ENCODE results near the gene ABCA12.
"Not testable (repeated sequence)": the region's sequence is repeated elsewhere in the genome, so short reads cannot be mapped to it uniquely, and the experiment has no call there.

Gene ABCA12

GRCh38 chr2:215138479-215138878, at the start of gene ABCA12:
TSS of gene ABCA12 (minus strand) at chr2:215138626. CDS start at chr2:215138208, 418 bp downstream.
- DNase-seq (ENCODE audit: low read depth in 2 of 2): no peak

DNA sequence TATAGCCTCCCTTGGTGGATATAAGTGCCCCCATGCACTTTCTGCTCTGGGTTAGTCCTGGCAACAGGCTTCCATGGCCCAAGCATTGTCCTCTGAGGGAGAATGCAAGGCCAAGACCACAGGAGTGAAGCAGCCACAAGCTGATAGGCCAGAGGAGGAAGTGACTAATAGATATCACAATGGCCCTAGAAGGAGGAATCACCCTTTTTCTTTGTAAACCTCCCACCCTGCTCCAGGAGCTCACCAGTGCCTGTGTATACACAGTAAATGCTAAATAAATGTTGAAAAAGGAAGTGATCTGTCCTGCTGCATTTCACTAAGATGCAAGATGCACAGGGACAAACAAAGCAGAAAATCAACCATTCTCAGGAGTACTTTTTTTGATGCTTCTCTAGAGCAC, 49.7 kb upstream of the ABCA12 start:
- DNase-seq (ENCODE audit: low read depth in 2 of 2): no peak

DNA sequence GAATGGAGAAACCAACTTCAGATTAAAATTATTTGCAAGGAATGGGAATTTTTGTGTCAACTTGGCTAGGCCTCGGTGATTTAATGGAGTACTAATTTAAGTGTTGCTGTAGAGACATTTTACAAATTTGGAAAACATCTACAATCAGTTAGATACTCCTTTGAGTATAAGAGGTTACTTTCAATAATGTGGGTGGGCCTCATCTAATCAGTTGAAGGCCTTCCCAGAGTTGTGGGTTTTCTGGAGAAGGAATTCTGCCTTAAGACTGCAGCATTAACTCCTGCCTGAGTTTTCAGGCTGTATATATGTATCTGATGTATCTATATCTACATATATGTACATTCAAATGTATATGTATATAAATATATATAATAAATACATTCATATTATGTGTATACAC, 47.6 kb upstream of the ABCA12 start:
- DNase-seq (ENCODE audit: low read depth in 2 of 2): no peak

DNA sequence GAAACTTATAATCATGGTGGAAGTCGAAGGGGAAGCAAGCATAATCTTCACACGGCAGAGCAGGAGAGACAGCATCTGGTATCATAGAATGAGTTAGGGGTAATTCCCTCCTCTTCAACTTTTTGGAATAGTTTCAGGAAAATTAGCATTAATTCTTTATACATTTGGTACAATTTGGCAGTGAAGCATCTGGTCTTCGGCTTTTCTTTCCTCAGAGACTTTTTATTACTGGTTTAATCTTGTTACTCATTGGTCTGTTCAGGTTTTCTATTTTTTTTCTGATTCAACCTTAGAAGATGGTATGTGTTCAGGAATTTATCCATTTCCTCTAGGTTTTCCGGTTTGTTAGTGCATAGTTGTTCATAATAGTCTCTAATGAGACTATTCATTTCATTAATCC, 39.7 kb upstream of the ABCA12 start:
- DNase-seq (ENCODE audit: low read depth in 2 of 2): no peak

GRCh38 chr2:215171796-215172195, 33.4 kb upstream of the ABCA12 start:
- no peak for DNase-seq (ENCODE audit: low read depth in 2 of 2)

DNA sequence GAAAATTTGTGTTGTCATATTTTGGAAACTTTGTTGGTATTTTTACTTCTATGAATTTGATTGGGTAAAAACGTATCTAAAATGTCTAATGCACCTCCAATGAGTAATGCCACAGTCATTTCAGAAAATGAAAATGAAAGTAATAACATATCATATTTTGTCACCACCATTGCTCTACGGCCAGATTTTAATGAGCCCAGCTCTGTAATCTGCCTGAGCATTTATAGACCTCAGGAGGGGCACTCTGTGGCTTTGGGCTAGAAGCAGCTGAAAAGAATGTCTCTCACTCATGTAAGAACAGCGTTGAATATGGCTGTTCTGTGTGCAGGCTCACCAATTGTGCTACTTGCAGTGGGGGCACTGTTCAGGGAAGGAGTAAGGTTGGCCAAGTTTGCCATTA, 32.7 kb upstream of the ABCA12 start:
- DNase-seq (ENCODE audit: low read depth in 2 of 2): no peak

DNA sequence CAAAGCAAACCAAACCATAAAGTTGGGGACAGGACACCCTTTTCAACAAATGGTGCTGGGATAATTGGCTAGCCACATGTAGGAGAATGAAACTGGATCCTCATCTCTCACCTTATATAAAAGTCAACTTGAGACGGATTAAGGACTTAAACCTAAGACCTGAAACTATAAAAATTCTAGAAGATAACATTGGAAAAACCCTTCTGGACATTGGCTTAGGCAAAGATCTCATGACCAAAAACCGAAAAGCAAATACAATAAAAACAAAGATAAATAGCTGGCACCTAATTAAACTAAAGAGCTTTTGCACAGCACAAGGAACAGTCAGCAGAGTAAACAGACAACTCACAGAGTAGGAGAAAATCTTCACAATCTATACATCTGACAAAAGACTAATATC, 28.1 kb upstream of the ABCA12 start:
- DNase-seq (ENCODE audit: low read depth in 2 of 2): not testable (repeated sequence)

- not testable (repeated sequence) for DNase-seq (ENCODE audit: low read depth in 2 of 2)
Measured at GRCh38 chr2:215163319-215163718, 24.9 kb upstream of the ABCA12 start.

GRCh38 chr2:215161301-215161829, 22.9 kb upstream of the ABCA12 start:
- DNase-seq (ENCODE audit: low read depth in 2 of 2): no peak

GRCh38 chr2:215160081-215160480, 21.7 kb upstream of the ABCA12 start:
- no peak for DNase-seq (ENCODE audit: low read depth in 2 of 2)

DNA sequence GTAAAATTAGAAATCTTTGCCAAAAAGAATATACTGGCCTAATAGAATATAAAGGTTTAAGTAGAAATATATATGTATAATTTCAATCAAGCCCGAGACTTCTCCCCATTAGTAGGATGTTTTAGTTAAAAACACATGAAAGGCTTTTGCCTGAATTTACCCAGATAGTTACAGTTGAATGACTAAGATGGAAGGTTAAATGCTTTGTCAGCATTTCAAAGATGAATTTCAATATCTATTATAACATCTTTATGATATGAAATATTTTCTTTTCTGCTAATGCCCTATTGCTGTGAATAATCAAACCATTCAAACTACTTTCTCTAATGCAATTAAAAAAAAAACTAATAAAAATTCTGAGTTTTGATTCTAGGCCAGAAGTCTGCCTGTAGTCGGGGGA, 18.0 kb upstream of the ABCA12 start:
- no peak for DNase-seq (ENCODE audit: low read depth in 2 of 2)

DNA sequence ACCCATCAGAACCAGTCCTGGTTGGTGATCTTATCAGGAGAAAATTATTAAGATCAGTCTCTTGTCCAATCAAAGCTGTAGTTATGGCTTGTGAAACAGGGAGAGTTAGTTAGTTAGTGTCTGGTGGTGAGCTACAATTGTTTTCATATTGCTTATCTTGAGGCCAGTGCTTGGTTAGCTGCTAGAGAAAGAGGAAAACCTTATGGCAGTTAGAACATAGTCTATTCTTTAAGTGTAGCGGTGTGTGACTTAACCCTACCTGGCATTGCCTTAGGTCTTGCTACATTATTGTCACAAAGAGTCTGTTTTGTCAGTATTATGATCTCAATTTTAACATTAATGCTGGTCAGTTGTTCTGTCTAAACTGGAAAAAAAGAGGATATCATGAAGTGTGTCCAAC, 11.5 kb upstream of the ABCA12 start:
- no peak for DNase-seq (ENCODE audit: low read depth in 2 of 2)

- DNase-seq (ENCODE audit: low read depth in 2 of 2): no peak
Measured at GRCh38 chr2:215149486-215149885, 11.1 kb upstream of the ABCA12 start.

GRCh38 chr2:215149060-215149459, 10.6 kb upstream of the ABCA12 start:
- no peak for DNase-seq (ENCODE audit: low read depth in 2 of 2)

GRCh38 chr2:215145611-215146010, 7.2 kb upstream of the ABCA12 start:
- no peak for DNase-seq (ENCODE audit: low read depth in 2 of 2)

DNA sequence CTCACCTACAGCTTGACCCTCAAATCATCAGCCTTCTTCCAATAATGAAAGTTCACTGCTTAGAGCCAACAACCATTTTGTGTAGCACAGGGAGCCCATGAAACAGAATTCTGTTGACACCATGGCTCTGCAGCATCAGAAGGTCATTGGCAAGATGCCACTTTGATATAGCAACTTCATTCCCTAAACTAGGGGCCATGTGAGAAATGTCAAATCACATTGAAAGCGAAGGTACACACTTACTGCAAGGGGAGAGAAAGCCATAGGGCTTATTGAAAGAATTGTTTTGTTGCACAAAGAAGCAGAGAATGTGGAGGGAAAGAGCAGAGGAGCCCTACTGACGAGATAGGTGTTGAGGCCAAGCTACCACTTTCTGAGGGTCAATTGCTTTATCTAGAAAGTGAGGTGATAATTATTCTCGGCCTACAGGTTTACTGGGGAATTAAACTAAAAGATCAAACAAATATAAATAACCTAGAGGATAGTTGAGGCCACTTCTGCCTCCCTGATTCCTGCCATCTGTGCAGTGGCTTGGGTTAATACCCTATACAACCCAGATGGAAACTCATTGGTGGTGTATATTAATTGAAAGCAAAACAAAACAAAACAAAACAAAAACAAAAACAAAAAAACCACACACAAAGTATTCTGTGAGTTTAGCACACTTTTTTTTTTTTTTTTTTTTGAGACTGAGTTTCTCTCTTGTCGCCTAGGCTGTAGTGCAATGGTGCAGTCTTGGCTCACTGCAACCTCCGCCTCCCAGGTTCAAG, 5.9 kb upstream of the ABCA12 start:
- DNase-seq (ENCODE audit: low read depth in 2 of 2): no peak

GRCh38 chr2:215143458-215143857, 5.0 kb upstream of the ABCA12 start:
- DNase-seq (ENCODE audit: low read depth in 2 of 2): no peak

DNA sequence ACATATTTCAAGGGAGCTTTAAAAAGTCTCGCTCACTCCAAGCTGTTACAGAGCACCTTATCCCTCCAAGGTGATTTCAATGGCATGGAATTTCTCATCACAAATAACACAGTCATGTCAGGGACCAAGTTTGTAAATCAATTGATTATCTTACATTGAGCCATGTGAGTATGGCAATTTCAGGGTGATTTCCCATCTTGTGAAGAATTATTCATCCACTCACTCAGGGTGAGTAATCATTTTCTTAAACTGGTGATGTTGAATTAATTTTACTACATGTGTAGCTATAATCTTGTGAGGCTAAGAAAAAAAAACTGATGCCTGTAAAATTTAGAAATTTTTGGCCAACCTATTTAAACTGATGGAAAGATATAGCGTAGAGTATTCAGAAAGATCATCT, 3.3 kb upstream of the ABCA12 start:
- DNase-seq (ENCODE audit: low read depth in 2 of 2): no peak

DNA sequence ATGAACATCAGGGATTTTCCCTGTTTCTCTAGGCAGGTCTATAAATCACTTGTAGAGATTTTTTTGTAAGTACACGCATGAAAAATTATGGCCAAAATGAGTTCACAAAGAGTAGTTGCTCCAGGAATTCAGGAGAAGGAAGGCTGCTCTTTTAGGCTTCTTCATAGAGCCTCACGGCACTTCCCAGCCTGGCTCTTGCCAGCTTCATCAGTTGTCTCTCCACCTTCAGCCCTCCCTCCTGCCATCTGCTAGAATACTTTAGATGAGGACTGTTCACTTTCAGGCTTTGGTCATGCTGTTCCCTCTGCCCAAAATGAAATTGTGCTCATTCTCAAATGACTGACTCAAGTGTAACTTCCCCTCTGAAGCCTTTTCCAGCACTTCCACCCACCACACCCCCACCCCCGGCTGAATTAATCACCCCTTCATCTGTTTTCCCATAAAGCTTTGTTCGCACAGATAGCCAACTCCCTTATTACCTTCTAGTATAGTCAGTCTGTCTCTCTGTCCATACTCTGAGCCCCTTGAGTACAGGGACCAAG, 1.8 kb upstream of the ABCA12 start:
- no peak for DNase-seq (ENCODE audit: low read depth in 2 of 2)

- DNase-seq (ENCODE audit: low read depth in 2 of 2): no peak
Measured at GRCh38 chr2:215137741-215138340, 585 bp downstream of the ABCA12 start.

DNA sequence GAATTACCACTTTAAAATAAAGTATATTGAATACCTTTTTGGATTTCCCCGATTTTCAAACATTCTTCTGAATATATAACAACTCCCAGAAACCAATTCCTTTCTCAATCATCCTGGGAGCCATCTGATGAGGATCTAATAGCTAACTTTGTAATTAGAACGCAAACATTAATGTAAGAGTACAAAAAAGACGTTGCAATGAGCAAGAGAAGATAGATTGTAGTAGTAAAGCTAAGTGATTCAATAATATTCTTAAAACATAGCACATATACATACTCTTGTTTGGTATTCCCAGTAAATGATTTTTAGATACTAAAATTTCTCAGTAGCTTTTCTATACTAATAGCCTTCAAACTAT, 1.1 kb downstream of the ABCA12 start:
- no peak for DNase-seq (ENCODE audit: low read depth in 2 of 2)

GRCh38 chr2:215136669-215137328, 1.6 kb downstream of the ABCA12 start:
- DNase-seq (ENCODE audit: low read depth in 2 of 2): no peak

DNA sequence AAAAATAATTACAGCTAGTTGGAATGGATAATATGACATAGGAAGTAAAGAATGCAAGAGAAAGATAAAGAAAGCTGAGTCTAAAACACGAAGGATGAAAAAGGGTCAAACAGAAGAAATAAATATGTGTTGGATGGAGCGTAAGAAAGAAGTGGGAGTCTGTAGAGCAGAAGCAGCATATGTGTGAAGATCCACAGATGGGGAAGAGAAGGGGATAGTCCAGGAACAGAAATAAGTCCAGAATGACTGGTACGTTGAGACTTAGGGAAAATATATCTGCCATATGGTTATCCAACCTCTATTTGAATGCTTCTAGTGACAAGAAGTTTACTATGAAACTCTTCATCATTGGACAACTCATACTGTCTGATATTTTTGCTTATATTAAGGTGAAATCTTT, 18.0 kb downstream of the ABCA12 start:
- no peak for DNase-seq (ENCODE audit: low read depth in 2 of 2)
